Astrocyte of the cerebellum (primary cell): ENCODE results near the gene NOX5.

Experiments
- DNase-seq: peaks from one replicate; pipeline ENCODE4 v3.0.0-alpha.2; 2011; ENCODE audit warnings: low read depth
- H3K4me3 ChIP-seq: 2 replicates; pipeline ENCODE4 v1.5.1; 2011; ENCODE audit warnings: mild to moderate bottlenecking, low read depth, low read length, moderate library complexity
- CTCF ChIP-seq: IDR thresholded peaks from 2 replicates; pipeline ENCODE4 v1.5.1; 2012; ENCODE audit warnings: low read length, low read depth, moderate library complexity, mild to moderate bottlenecking; ENCODE audit errors: missing control alignments
- in situ Hi-C: cut with HindIII; loops from 2 replicates; pipeline ENCODE4 v1.10.0; 2017; ENCODE audit warnings: low sequenced_read_pairs

The NOX5 gene

GRCh38 chr15:69016021-69016595 lies 1.6 kb downstream of the NOX5 start:
- DNase-seq, result no peak
- H3K4me3 ChIP-seq, result no peak overlapping the region
- TF ChIP-seq CTCF, result no peak
- in situ Hi-C loops, result no loop called here

GRCh38 chr15:69017978-69018377 lies 3.5 kb downstream of the NOX5 start:
- no peak for TF ChIP-seq CTCF
- no peak overlapping the region for H3K4me3 ChIP-seq
- in situ Hi-C loops, result no loop called here
- no peak for DNase-seq

- no peak overlapping the region for H3K4me3 ChIP-seq
- in situ Hi-C loops, result no loop called here
- no peak for TF ChIP-seq CTCF
- no peak for DNase-seq
Measured at GRCh38 chr15:69018951-69019350, 4.5 kb downstream of the NOX5 start.

GRCh38 chr15:69021895-69022294 lies 7.4 kb downstream of the NOX5 start:
- no peak overlapping the region for H3K4me3 ChIP-seq
- in situ Hi-C loops, result no loop called here
- no peak for DNase-seq
- TF ChIP-seq CTCF, result no peak

- DNase-seq, result no peak
- no peak for TF ChIP-seq CTCF
- H3K4me3 ChIP-seq, result no peak overlapping the region
- in situ Hi-C loops, result no loop called here
Measured at GRCh38 chr15:69025320-69025719, 10.8 kb downstream of the NOX5 start.

- TF ChIP-seq CTCF, result no peak
- in situ Hi-C loops, result no loop called here
- no peak overlapping the region for H3K4me3 ChIP-seq
- no peak for DNase-seq
Measured at GRCh38 chr15:69026355-69026754, 11.9 kb downstream of the NOX5 start.

GRCh38 chr15:69027976-69028518 lies 13.6 kb downstream of the NOX5 start:
- in situ Hi-C loops, result no loop called here
- no peak for DNase-seq
- TF ChIP-seq CTCF, result no peak
- no peak overlapping the region for H3K4me3 ChIP-seq
